Large intestine (tissue), 3 donors: ENCODE results near the gene CALCOCO2. TPM values are rescaled to one million over a fixed set of nuclear protein-coding genes. Genes with fewer than 3 reads are reported as not detected.

Source experiments
- DNase-seq, 2 donors: peaks; one replicate each; pipeline versions ENCODE4 v3.0.0 to v3.0.0-alpha.2; 2013
- H3K27ac ChIP-seq: one replicate; pipeline ENCODE4 v1.5.1; 2013; ENCODE audit warnings: low read length
- H3K27me3 ChIP-seq: 2 replicates; pipeline ENCODE4 v1.6.1; 2013; ENCODE audit warnings: low read length; ENCODE audit not compliant: control insufficient read depth, insufficient read depth
- H3K36me3 ChIP-seq: 2 replicates; pipeline ENCODE4 v1.6.1; 2013; ENCODE audit warnings: low read length; ENCODE audit not compliant: control insufficient read depth, insufficient read depth
- H3K4me1 ChIP-seq: one replicate; pipeline ENCODE4 v1.6.1; 2013; ENCODE audit warnings: low read length; ENCODE audit not compliant: control insufficient read depth, insufficient read depth
- H3K4me3 ChIP-seq: one replicate; pipeline ENCODE4 v1.5.1; 2013; ENCODE audit warnings: low read length
- H3K9me3 ChIP-seq: one replicate; pipeline ENCODE4 v1.6.1; 2013; ENCODE audit warnings: mild to moderate bottlenecking, low read depth, low read length, moderate library complexity; ENCODE audit not compliant: control insufficient read depth
- WGBS: methylation state at CpG from one replicate; pipeline ENCODE4 v1.1.5; 2013; ENCODE audit warnings: low lambda C conversion rate; ENCODE audit not compliant: insufficient coverage; 5-methylcytosine and 5-hydroxymethylcytosine counted together
- polyA plus RNA-seq: library from polyadenylated mRNA; unstranded; fragments of 120-200 nt; gene quantifications from one replicate; pipeline ENCODE4 v1.2.1, GENCODE V29; 2013

Gene CALCOCO2
- polyA plus RNA-seq, 1 donor, result 159 TPM

DNA sequence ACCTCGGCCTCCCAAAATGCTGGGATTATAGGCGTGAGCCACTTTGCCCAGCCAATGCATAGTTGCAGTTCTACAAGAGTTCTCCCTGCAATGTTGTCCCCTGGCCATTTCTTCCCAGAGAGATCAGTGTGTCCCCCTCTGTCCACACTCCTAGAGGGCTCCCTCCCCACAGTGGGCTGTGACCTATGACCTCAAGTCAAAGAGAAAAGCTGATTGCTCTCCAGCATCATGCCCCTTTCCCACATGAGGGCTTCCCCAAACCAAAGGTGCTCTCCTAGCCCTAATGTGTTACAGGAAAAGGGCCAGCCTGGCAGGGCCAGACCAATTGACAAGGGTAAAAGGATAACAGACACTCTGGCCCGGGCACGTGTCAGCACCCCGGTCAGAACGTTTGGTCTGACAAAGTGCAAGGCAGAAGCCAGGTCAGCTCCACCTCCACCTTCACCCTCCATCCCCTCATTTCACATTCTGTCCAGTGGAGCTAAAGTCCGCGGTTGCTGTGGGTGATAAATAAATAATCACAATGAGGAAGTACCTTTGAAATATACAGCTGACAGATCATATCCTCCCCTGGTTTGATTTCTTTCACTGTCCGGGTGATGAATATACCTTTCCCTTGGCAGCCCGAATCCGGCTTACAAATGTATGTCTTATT is 31.6 kb upstream of the CALCOCO2 start:
- peak overlapping the region; percentile 73 for H3K27ac ChIP-seq
- no peaks in the 10 kb centered on the region for H3K36me3 ChIP-seq
- no CpG with 5 or more reads among the region's 11 CpGs for WGBS
- H3K4me3 ChIP-seq, result no peak overlapping the region
- no peaks in the 10 kb centered on the region for H3K27me3 ChIP-seq
- DNase-seq, result peak; percentile 57 to 79
- peaks cover 64% of the 10 kb centered on the region for H3K4me1 ChIP-seq
- H3K9me3 ChIP-seq, result no peaks in the 10 kb centered on the region

DNA sequence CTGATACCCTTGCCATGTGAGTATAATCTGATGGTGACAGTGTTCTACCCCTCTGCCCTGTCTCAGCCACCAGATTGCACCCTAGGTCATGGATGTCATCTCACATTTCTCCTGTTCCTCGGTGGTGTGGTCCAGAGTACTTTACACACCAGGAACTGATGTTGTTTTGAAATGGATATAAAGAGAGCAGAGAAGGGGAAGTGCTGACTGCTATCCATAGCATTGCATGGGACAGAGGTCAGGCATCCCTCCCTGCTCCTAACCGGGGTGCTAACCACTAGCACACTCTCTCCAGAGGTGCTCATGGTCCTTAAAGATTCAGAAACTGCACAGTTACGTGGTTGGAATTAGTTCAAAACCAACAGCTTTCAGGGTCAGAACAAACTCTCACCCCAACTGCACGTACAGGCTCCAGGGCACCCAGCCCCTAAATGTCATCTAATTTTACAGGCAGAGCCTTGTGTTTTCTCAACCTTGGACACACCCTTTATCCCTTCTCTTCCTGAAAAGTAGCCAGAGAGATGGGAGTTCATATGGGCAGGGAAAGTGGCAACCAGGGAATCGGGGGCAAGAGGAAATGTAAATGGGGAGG is 30.1 kb upstream of the CALCOCO2 start:
- no CpG with 5 or more reads among the region's 5 CpGs for WGBS
- H3K27ac ChIP-seq, result peak overlapping the region; percentile 7
- H3K4me3 ChIP-seq, result no peak overlapping the region
- no peaks in the 10 kb centered on the region for H3K36me3 ChIP-seq
- no peak for DNase-seq
- no peaks in the 10 kb centered on the region for H3K9me3 ChIP-seq
- H3K27me3 ChIP-seq, result no peaks in the 10 kb centered on the region
- H3K4me1 ChIP-seq, result peaks cover 54% of the 10 kb centered on the region

DNA sequence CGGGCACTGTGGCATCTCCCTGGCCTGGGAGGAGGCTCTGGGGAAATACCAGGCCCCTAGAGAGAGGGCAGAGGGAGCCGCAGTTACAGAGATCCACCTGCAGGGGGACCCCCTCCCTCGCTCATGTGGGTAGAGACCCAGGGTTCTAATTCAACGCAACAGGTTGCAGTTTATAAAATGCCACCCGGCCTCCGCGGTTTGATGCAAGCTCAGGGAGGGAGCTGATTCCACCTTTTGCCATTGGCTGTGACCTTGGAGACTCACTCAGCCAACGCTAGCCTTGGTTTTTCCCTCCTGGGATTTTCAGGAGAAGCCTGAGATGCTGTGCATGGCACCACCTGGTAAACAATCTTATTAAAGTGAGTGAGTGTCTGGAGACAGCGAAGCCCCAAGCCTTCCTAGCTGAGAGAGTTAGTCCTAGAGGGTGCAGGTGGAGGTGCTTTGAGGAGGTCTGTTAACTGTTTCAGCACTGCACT is 25.9 kb upstream of the CALCOCO2 start:
- Histone ChIP-seq H3K27me3 (no peaks in the 10 kb centered on the region), H3K9me3 (no peaks in the 10 kb centered on the region), H3K27ac (no peak overlapping the region), H3K4me3 (no peak overlapping the region), H3K36me3 (no peaks in the 10 kb centered on the region), H3K4me1 (peaks cover 41% of the 10 kb centered on the region)
- peak in 1 of 2 donors; percentile 56 for DNase-seq
- WGBS, result no CpG with 5 or more reads among the region's 9 CpGs

DNA sequence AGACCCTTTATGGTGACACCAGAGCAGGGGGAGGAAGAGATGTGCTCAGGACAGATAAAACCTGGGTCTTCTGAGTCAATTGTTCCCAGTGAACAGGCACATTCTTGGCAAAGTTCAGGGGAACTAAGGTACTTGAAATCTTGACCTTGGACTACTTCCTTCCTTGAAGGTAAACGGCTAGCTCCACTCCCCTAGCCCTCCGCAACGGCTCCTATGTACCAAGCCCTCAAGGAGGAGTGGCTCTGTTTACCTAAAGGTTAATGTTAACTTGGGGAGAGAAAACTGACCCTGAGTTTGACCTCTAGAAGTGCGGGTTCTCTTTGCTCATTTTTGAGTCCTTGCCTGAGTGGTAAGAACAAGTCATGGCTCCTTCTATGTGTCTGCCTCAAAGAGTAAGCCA is 21.7 kb upstream of the CALCOCO2 start:
- WGBS, result no CpG with 5 or more reads among the region's 4 CpGs
- Histone ChIP-seq H3K27ac (peak overlapping the region; percentile 83), H3K9me3 (no peaks in the 10 kb centered on the region)

DNA sequence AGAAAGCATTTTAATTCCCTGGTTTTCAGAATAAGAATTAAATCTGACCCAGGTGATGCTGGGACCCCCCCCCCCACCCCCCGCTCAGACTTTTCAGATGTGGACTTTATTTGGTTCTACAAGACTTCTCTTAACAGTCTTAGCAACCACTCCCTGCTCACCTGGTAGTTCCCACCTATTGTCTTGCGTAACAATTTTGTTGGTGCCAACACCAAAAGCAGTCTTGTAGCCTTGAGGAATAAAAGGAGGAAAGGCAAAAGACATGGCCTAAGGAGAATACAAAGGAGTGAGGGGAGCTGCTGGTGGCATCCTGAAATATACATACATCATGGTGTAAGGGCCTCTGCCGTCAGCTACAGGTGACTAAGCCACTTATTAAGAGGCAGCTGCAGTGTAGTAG is 18.8 kb upstream of the CALCOCO2 start:
- DNase-seq, result peak in 1 of 2 donors; percentile 35
- WGBS, result no CpG with 5 or more reads among the region's 3 CpGs
- no peak overlapping the region for H3K4me3 ChIP-seq
- no peaks in the 10 kb centered on the region for H3K9me3 ChIP-seq
- H3K4me1 ChIP-seq, result peaks cover 36% of the 10 kb centered on the region
- peak overlapping the region; percentile 19 for H3K27ac ChIP-seq
- H3K27me3 ChIP-seq, result peaks cover 5% of the 10 kb centered on the region
- H3K36me3 ChIP-seq, result no peaks in the 10 kb centered on the region

More for the DNA sequence above, 21.7 kb upstream of the CALCOCO2 start:
- Histone ChIP-seq H3K27me3 (no peaks in the 10 kb centered on the region), H3K36me3 (no peaks in the 10 kb centered on the region), H3K4me3 (no peak overlapping the region), H3K4me1 (peaks cover 36% of the 10 kb centered on the region)
- peak; percentile 81 to 92 for DNase-seq

DNA sequence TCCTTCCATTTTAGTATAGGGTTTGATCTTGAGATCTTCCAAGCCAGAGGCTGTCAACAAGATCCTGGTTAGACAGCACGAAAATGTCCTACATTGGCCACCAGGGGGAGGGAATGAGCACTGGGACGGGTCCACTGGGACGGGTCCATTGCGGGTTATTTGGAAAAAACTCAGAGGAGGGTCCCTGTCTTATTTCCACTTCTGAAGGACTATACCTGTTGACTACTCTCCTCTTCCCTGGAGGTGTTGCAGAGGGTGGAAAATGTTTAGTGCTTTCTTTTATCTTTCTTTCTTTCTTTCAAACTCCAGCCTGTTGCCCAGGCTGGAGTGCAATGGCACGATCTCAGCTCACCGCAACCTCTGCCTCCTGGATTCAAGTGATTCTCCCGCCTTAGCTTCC is 16.3 kb upstream of the CALCOCO2 start:
- Histone ChIP-seq H3K27ac (no peak overlapping the region), H3K9me3 (no peaks in the 10 kb centered on the region), H3K27me3 (peaks cover 12% of the 10 kb centered on the region), H3K4me3 (no peak overlapping the region), H3K4me1 (peaks cover 26% of the 10 kb centered on the region), H3K36me3 (no peaks in the 10 kb centered on the region)
- peak in 1 of 2 donors; percentile 36 for DNase-seq
- WGBS, result no CpG with 5 or more reads among the region's 7 CpGs

DNA sequence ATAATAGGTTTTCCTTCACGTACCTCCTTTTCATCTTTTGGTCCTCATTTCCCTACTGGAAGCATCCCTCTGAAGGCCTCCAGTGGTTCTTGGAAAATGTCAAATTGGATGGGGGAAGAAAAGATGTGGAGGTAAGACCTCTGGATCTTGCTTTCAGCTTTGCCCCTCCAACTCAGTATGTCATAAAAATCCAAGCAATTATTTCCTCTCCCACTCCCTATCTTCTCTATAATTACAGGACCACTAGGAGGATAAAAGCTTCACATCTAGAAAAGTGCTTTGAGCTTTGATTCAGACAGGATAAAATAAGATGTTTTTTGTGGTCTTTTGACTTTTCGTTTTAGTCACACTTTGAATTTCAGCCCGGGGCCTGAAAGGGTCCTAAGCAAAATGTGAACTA is 15.5 kb upstream of the CALCOCO2 start:
- H3K4me1 ChIP-seq, result peaks cover 20% of the 10 kb centered on the region
- no peak overlapping the region for H3K27ac ChIP-seq
- no peaks in the 10 kb centered on the region for H3K9me3 ChIP-seq
- H3K27me3 ChIP-seq, result peaks cover 12% of the 10 kb centered on the region
- 100% methylated on average over 3 of the region's 3 CpGs for WGBS
- no peak for DNase-seq
- H3K4me3 ChIP-seq, result no peak overlapping the region
- no peaks in the 10 kb centered on the region for H3K36me3 ChIP-seq

DNA sequence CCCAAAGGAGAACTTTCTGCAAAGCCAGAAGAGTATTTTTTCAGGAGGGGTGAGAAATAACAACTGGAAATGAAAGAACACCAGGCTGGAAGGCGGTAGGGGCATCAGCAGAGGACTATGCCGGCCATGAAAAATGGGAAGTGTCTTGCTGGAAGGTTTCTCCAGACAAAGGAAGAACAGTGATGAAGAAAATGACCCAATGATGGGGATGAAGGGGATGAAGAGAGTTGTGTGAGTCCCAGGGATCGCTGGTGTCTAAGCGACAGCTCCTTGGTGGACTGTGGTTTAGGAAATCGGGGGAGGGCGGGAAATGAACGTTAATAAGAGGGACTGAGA is 14.4 kb upstream of the CALCOCO2 start:
- peaks cover 18% of the 10 kb centered on the region for H3K4me1 ChIP-seq
- no peaks in the 10 kb centered on the region for H3K36me3 ChIP-seq
- no peak for DNase-seq
- 60% methylated on average over 1 of the region's 7 CpGs for WGBS
- no peaks in the 10 kb centered on the region for H3K9me3 ChIP-seq
- H3K27ac ChIP-seq, result peak overlapping the region; percentile 47
- peak overlapping the region; percentile 48 for H3K4me3 ChIP-seq
- peaks cover 12% of the 10 kb centered on the region for H3K27me3 ChIP-seq

DNA sequence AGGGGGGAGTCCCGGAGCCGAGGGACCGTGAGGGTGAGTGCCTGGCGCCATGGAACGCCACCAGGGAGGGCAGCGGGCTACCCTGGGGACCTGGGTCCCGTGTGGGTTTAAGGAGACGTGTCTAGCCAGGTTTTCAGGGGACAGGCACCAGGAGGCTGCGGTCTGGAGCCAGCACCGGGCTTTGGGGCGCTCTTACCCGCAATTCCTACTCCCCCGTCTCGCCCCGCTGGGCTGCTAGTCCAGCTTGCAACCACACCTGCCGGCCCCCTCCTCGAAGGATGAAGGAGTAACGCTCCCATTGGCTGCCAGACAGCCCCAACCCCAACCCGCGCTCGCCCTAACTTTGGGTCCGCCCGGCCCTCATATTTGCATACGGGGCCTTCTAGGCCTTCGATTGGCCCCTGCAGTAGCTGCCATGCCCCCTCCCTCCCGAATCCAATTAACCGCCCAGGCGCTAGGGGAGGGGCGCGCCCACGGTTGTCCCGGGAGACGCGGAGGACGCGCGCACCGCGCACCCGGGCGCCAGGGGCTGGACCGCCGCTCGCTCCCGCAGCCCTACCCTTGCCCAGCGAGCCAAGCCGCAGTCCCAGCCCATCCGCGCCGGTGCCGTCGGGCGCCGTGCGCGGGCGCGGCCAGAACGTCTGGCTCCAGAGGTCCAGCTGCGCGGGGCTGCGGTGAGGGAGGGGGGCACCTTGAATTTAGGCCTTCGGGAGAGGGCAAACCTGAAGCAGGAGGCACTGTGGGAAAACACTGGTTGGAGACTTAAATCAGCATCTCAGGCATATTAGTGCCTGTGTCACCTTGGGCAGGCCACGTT is 13.9 kb upstream of the CALCOCO2 start, which contains the start of gene TTLL6:
Gene TTLL6 (minus strand): TSS at position 456 of the 817 bp plus-strand sequence. CDS start 157 bp downstream, at position 299.
- no peaks in the 10 kb centered on the region for H3K9me3 ChIP-seq
- peak within 1 kb of the TSS; percentile 48 for H3K4me3 ChIP-seq
- H3K27me3 ChIP-seq, result peaks cover 12% of the 10 kb centered on the region
- DNase-seq, result peak; percentile 86 to 94
- peaks cover 16% of the 10 kb centered on the region for H3K4me1 ChIP-seq
- H3K36me3 ChIP-seq, result no peaks in the 10 kb centered on the region
- WGBS, result no CpG with 5 or more reads among the region's 64 CpGs
- peak within 1 kb of the TSS; percentile 47 for H3K27ac ChIP-seq

DNA sequence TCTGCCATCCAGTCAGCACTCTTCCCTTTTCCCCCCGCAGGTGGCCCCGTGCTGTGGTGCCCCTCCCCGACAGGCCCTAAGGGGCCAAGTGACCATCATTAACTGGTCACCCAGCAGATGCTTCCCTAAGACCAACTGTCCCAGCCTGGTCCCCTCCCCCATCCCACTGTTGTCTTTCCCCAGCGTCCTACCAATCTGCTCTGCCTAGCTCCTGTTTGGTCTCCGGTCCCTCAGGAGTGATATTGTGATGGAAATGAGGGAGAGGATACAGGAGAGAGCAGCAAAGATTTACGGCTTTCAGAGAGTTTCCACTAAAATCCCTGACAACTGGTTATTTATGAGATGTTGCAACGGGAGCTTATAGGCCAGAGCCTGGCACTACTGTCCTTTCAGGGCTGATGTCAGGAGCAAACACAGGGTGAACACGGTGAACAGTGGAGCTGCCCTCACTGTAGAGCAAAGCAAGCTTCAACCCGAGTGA is 12.4 kb upstream of the CALCOCO2 start:
- Histone ChIP-seq H3K27ac (no peak overlapping the region), H3K27me3 (peaks cover 12% of the 10 kb centered on the region), H3K9me3 (no peaks in the 10 kb centered on the region), H3K4me1 (peaks cover 10% of the 10 kb centered on the region), H3K4me3 (no peak overlapping the region), H3K36me3 (no peaks in the 10 kb centered on the region)
- no peak for DNase-seq
- WGBS, result no CpG with 5 or more reads among the region's 9 CpGs
